SK-N-SH (cell line): ENCODE data around the gene HBB. TPM values are rescaled to one million over a fixed set of nuclear protein-coding genes. Genes with fewer than 3 reads are reported as not detected.

Source experiments
- CTCF ChIA-PET: fragments of 300-600, 350-600 bp; formaldehyde crosslinking; extraction: SDS; loops from one replicate; lab custom pipeline; 2021; lab: Yijun Ruan, JAX
- POLR2A ChIA-PET: fragments of 350-600 bp; sonication (Branson Sonifier 250); formaldehyde crosslinking; extraction: SDS; loops from one replicate; lab custom pipeline; 2020; ENCODE audit warnings: antibody characterized with exemption, inconsistent platforms; lab: Yijun Ruan, JAX
- DNase-seq: peaks from one replicate; pipeline ENCODE4 v3.0.0; 2012
- H2AFZ ChIP-seq: fragments of 200-600 bp; sonication (generic); 2 replicates; pipeline ENCODE4 v1.8.1; 2016; ENCODE audit warnings: antibody characterized with exemption, mild to moderate bottlenecking, low read depth
- H3F3A ChIP-seq: fragments of 200-600 bp; sonication (generic); replicated peaks from 2 replicates; pipeline ENCODE3; 2016; ENCODE audit warnings: antibody characterized with exemption, mild to moderate bottlenecking; ENCODE audit not compliant: insufficient read depth
- H3K27ac ChIP-seq, 2 experiments: fragments of 200-500 bp in 1 of 2; fragments of 200-600 bp in 1 of 2; sonication (Bioruptor generic) in 1 of 2; sonication (generic), shearing (Covaris generic) in 1 of 2; 2 replicates each; pipeline versions ENCODE4 v1.5.1 to v1.6.1; 2014 to 2016; ENCODE audit warnings: low read depth in 2 of 2, inconsistent platforms in 1 of 2, low read length in 1 of 2, mild to moderate bottlenecking in 1 of 2, mixed read lengths in 1 of 2
- H3K27me3 ChIP-seq: fragments of 200-600 bp; sonication (generic), shearing (Covaris generic); 2 replicates; pipeline ENCODE4 v1.6.1; 2016; ENCODE audit warnings: mixed run types; ENCODE audit not compliant: insufficient read depth
- H3K36me3 ChIP-seq, 2 experiments: fragments of 200-500 bp in 1 of 2; fragments of 200-600 bp in 1 of 2; sonication (Bioruptor generic) in 1 of 2; sonication (generic) in 1 of 2; replicated peaks in 1 of 2; 2 replicates each; pipeline versions ENCODE3 to v1.5.1; 2014 to 2016; ENCODE audit warnings: low read length in 1 of 2, mild to moderate bottlenecking in 1 of 2; ENCODE audit not compliant: insufficient read depth in 2 of 2, control insufficient read depth in 1 of 2
- H3K4me1 ChIP-seq, 2 experiments: fragments of 200-500 bp in 1 of 2; fragments of 200-600 bp in 1 of 2; sonication (Bioruptor generic) in 1 of 2; sonication (generic), shearing (Covaris generic) in 1 of 2; 2 replicates each; pipeline versions ENCODE4 v1.5.1 to v1.6.1; 2014 to 2016; ENCODE audit warnings: low read depth in 1 of 2, low read length in 1 of 2, mixed run types in 1 of 2; ENCODE audit not compliant: insufficient read depth in 2 of 2, control insufficient read depth in 1 of 2
- H3K4me2 ChIP-seq: fragments of 200-600 bp; sonication (generic), shearing (Covaris generic); 2 replicates; pipeline ENCODE4 v1.6.1; 2017; ENCODE audit warnings: mixed run types
- H3K4me3 ChIP-seq, 2 experiments: fragments of 200-500 bp in 1 of 2; fragments of 200-600 bp in 1 of 2; sonication (Bioruptor generic) in 1 of 2; sonication (generic), shearing (Covaris generic) in 1 of 2; 2 replicates each; pipeline versions ENCODE4 v1.5.1 to v1.8.1; 2014 to 2016; ENCODE audit warnings: low read depth in 2 of 2, inconsistent platforms in 1 of 2, low read length in 1 of 2, mild to moderate bottlenecking in 1 of 2, mixed read lengths in 1 of 2, moderate library complexity in 1 of 2
- H3K79me2 ChIP-seq: fragments of 200-600 bp; sonication (generic); 2 replicates; pipeline ENCODE4 v1.8.1; 2017; ENCODE audit warnings: mild to moderate bottlenecking; ENCODE audit not compliant: insufficient read depth
- H3K9ac ChIP-seq: fragments of 200-600 bp; sonication (generic); 2 replicates; pipeline ENCODE4 v1.6.1; 2017; ENCODE audit warnings: mixed run types
- H3K9me2 ChIP-seq: fragments of 200-600 bp; sonication (generic); 2 replicates; pipeline ENCODE4 v1.6.1; 2017; ENCODE audit warnings: mixed run types
- H3K9me3 ChIP-seq: fragments of 200-600 bp; sonication (generic); 2 replicates; pipeline ENCODE4 v1.6.1; 2017; ENCODE audit warnings: mixed run types, mild to moderate bottlenecking, moderate library complexity
- H4K20me1 ChIP-seq: fragments of 200-600 bp; sonication (generic); 2 replicates; pipeline ENCODE4 v1.6.1; 2017; ENCODE audit warnings: mild to moderate bottlenecking, mixed run types; ENCODE audit not compliant: insufficient read depth
- CTCF ChIP-seq: fragments of 200-600 bp; sonication (generic); IDR thresholded peaks from 2 replicates; pipeline ENCODE4 v1.6.1; 2017; ENCODE audit warnings: antibody characterized with exemption, mild to moderate bottlenecking, moderate library complexity
- ELF1 ChIP-seq: IDR thresholded peaks from 2 replicates; pipeline ENCODE4 v1.4.0; 2012
- EP300 ChIP-seq, 2 experiments: IDR thresholded peaks; 2 replicates each; pipeline versions ENCODE4 v1.4.0 to v1.6.1; 2012; ENCODE audit warnings: borderline replicate concordance in 1 of 2, low read depth in 1 of 2, low read length in 1 of 2
- GATA2 ChIP-seq: sonication (generic); formaldehyde crosslinking; IDR thresholded peaks from 2 replicates; pipeline ENCODE4 v1.5.0; 2020; ENCODE audit warnings: mild to moderate bottlenecking, missing genetic modification reagents
- IRF3 ChIP-seq: fragments of 150-350 bp; IDR thresholded peaks from 2 replicates; pipeline ENCODE4 v1.6.1; 2016; ENCODE audit warnings: mild to moderate bottlenecking, low read depth, low read length
- MEF2A ChIP-seq: IDR thresholded peaks from 2 replicates; pipeline ENCODE4 v1.4.0; 2012; ENCODE audit warnings: low read depth, borderline replicate concordance
- NRF1 ChIP-seq: IDR thresholded peaks from 2 replicates; pipeline ENCODE4 v1.6.1; 2012; ENCODE audit warnings: low read depth, mild to moderate bottlenecking, low read length
- POLR2AphosphoS5 ChIP-seq: IDR thresholded peaks from 2 replicates; pipeline ENCODE4 v1.6.1; 2012; ENCODE audit warnings: low read depth, low read length
- RAD21 ChIP-seq: IDR thresholded peaks from 2 replicates; pipeline ENCODE4 v1.6.1; 2012; ENCODE audit warnings: mild to moderate bottlenecking, low read length
- REST ChIP-seq: IDR thresholded peaks from 2 replicates; pipeline ENCODE4 v1.6.1; 2012; ENCODE audit warnings: mild to moderate bottlenecking, low read depth, low read length, moderate library complexity
- RFX5 ChIP-seq: IDR thresholded peaks from 2 replicates; pipeline ENCODE4 v1.6.1; 2012; ENCODE audit warnings: mild to moderate bottlenecking, improper control_type of control experiment, low read length
- SIN3A ChIP-seq: IDR thresholded peaks from 2 replicates; pipeline ENCODE4 v1.6.1; 2012; ENCODE audit warnings: low read depth, mild to moderate bottlenecking, low read length, moderate library complexity, borderline replicate concordance
- WGBS: methylation state at CpG from one replicate; pipeline ENCODE4 v1.1.6; 2017; ENCODE audit warnings: low lambda C conversion rate; 5-methylcytosine and 5-hydroxymethylcytosine counted together
- polyA plus RNA-seq, 3 experiments: library from polyadenylated mRNA; depleted of rRNA; stranded (reverse); fragments of >200 nt; gene quantifications; 2 replicates each; pipeline ENCODE4 v1.2.3, GENCODE V29; 2012

The HBB gene
- polyA plus RNA-seq, 1 of the 3 experiments (the other 2 are of a cell fraction) = not detected

GRCh38 chr11:5203366-5203765 lies 23.5 kb downstream of the HBB start:
- H3K36me3 ChIP-seq = no peaks in the 10 kb centered on the region
- no peak overlapping the region for H3K27ac ChIP-seq
- H3K9ac ChIP-seq = no peak overlapping the region
- no peak for DNase-seq
- H2AFZ ChIP-seq = no peak overlapping the region
- H3K4me2 ChIP-seq = no peak overlapping the region
- TF ChIP-seq CTCF (no peak), NRF1 (no peak), RAD21 (no peak), IRF3 (no peak), MEF2A (no peak), GATA2 (no peak), ELF1 (no peak), EP300 (IDR thresholded peaks at IDR 0.05; ENCODE audit: borderline replicate concordance in 1 of 2, low read depth in 1 of 2, low read length in 1 of 2) (no peak), RFX5 (no peak), SIN3A (no peak), POLR2AphosphoS5 (no peak), REST (no peak)
- H3K9me3 ChIP-seq = no peaks in the 10 kb centered on the region
- H3K27me3 ChIP-seq = peaks cover 6% of the 10 kb centered on the region; the same call in 1 of the 2 replicates
- no peaks in the 10 kb centered on the region for H3F3A ChIP-seq
- no peaks in the 10 kb centered on the region for H3K4me1 ChIP-seq
- no peaks in the 10 kb centered on the region for H4K20me1 ChIP-seq
- CTCF ChIA-PET = interaction anchor here (1.6 kb wide), 1 partner anchor 177 kb away, joined by 4 read pairs; no protein-coding TSS in a partner anchor
- 2% methylated on average over 2 of the region's 2 CpGs for WGBS
- H3K79me2 ChIP-seq = no peaks in the 10 kb centered on the region
- no peak overlapping the region for H3K4me3 ChIP-seq
- no peaks in the 10 kb centered on the region for H3K9me2 ChIP-seq
- POLR2A ChIA-PET = no interaction called here
